Progenitor cell of endocrine pancreas (in vitro differentiated cells): ENCODE data around the gene RERE. TPM values are rescaled to one million over a fixed set of nuclear protein-coding genes. Genes with fewer than 3 reads are reported as not detected.

Source experiments
- DNase-seq: peaks from one replicate; pipeline ENCODE4 v3.0.0; 2021; ENCODE audit warnings: low spot score; ENCODE audit not compliant: unreplicated experiment
- H3K27ac Mint-ChIP-seq: 2 replicates; pipeline ENCODE4 v1.8.0; 2021; ENCODE audit warnings: mild to moderate bottlenecking, moderate library complexity, mixed read lengths
- H3K27me3 Mint-ChIP-seq: 2 replicates; pipeline ENCODE4 v1.8.0; 2021; ENCODE audit warnings: mixed read lengths
- H3K36me3 Mint-ChIP-seq: 2 replicates; pipeline ENCODE4 v1.8.0; 2022; ENCODE audit warnings: mixed read lengths; ENCODE audit not compliant: insufficient read depth
- H3K4me1 Mint-ChIP-seq: 2 replicates; pipeline ENCODE4 v1.8.0; 2021; ENCODE audit warnings: low read depth, mixed read lengths
- H3K4me3 Mint-ChIP-seq: 2 replicates; pipeline ENCODE4 v1.8.0; 2021; ENCODE audit warnings: low read depth, mild to moderate bottlenecking, moderate library complexity, mixed read lengths
- H3K9me3 Mint-ChIP-seq: 2 replicates; pipeline ENCODE4 v1.8.0; 2021; ENCODE audit warnings: low read depth, mixed read lengths
- total RNA-seq: library from RNA; stranded (reverse); gene quantifications from 2 replicates; pipeline ENCODE4 v1.2.1, GENCODE V29; 2021
- TF ChIP-seq, protein P1 (sequence below): fragments of 200-600 bp; sonication (generic); IDR thresholded peaks from one replicate; pipeline ENCODE4 v1.5.0; 2021; ENCODE audit warnings: antibody characterized with exemption, mild to moderate bottlenecking; ENCODE audit not compliant: unreplicated experiment

The RERE gene
- total RNA-seq, 1 donor from 2014 or later, result 329 TPM

DNA sequence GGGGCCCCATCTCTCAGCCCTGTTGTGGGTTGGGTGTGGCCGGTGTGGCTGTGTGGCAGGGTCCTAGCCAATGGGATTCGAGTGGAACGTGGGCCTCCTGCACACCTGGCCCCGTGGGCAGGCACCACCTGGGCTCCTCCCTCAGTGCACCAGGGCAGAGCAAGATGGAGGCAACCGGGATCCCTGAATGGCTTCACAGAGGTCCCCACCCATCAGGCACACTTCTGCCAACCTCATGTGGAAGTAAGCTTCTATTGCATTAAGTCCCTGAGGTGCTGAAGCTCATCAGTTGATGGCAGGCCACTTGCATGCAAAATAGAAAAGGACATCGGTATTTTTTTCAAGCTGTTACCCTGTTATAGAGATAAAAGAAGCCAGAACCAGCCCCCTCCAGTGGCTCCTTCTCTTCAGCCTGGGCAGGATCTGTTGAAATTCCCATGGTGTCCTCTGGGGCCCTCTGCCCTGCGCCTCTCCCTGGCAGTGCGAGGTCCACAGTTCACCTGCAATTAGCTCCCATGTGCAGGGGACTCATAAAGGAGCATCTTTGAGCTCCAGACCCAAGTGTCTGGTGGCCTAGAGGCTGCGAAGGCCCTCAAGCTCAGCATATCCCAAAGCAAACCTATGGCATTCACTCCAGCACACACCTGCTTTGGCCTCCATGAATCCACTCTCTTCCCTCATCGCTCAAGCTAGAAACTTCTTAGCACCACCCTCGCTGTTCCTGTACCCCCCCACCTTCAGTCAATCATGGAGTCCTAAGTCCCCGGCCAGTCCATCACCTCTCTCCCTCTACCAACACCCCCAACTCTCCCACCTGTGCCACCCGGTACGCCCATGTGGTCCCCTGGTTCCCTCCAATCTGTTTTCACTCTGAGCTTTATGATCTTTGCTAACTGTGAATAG, 501.6 kb downstream of the RERE start:
- Mint-ChIP-seq H3K4me1 (peaks cover 33% of the 10 kb centered on the region), H3K9me3 (no peaks in the 10 kb centered on the region), H3K4me3 (no peak overlapping the region), H3K36me3 (no peaks in the 10 kb centered on the region), H3K27me3 (peaks cover 40% of the 10 kb centered on the region), H3K27ac (no peak overlapping the region)
- DNase-seq, result no peak
- TF ChIP-seq, protein P1, sequence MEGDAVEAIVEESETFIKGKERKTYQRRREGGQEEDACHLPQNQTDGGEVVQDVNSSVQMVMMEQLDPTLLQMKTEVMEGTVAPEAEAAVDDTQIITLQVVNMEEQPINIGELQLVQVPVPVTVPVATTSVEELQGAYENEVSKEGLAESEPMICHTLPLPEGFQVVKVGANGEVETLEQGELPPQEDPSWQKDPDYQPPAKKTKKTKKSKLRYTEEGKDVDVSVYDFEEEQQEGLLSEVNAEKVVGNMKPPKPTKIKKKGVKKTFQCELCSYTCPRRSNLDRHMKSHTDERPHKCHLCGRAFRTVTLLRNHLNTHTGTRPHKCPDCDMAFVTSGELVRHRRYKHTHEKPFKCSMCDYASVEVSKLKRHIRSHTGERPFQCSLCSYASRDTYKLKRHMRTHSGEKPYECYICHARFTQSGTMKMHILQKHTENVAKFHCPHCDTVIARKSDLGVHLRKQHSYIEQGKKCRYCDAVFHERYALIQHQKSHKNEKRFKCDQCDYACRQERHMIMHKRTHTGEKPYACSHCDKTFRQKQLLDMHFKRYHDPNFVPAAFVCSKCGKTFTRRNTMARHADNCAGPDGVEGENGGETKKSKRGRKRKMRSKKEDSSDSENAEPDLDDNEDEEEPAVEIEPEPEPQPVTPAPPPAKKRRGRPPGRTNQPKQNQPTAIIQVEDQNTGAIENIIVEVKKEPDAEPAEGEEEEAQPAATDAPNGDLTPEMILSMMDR, result no peak

DNA sequence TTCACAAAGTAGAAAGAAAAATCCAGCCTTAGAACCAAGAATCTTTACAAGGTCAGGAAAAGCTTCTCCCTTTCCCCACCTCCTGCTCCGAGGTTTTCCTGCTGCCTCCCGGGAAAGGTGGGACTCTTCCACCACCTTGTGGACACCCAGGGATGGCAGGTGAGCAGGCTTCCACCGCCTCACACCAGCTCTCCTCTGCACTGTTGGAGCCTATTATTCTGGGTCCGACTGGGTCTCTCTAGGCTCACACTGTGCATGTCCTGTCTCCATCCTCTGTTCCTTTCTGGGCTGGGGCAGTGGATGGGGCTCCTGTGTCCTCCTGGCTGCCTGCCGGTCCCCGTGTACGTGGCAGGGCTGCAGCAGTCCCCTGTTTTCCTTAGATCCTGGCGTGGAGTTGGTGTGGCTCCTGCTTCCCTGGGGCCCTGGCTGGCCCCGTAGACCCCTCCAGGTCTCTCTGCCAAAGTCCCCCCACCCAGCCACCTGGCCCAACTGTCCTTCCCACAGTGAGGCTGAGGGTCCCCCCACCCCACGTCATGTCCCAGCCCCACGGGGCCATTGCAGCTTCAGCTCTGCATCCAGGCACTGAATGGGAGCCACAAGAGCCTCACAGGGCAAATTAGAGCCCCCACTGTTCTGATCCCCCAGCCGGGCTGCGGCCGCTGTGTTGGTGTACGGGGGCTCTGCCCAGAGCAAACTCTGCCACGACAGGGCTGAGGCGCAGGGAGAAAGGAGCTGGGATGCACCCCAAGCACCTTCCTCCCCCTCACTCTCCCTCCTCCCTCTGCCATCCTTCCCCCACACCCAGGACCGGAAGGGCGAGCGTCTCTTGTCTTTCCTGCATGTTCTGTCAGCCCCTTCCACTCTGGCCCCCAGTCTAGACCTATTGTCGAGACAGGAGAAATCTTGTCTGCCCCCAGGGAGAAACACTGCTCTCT, 502.8 kb downstream of the RERE start:
- Mint-ChIP-seq H3K36me3 (no peaks in the 10 kb centered on the region), H3K27ac (no peak overlapping the region), H3K4me1 (peaks cover 33% of the 10 kb centered on the region), H3K27me3 (peaks cover 33% of the 10 kb centered on the region), H3K9me3 (no peaks in the 10 kb centered on the region), H3K4me3 (no peak overlapping the region)
- DNase-seq, result peak; percentile 78
- TF ChIP-seq, protein P1, result peak; percentile 97

DNA sequence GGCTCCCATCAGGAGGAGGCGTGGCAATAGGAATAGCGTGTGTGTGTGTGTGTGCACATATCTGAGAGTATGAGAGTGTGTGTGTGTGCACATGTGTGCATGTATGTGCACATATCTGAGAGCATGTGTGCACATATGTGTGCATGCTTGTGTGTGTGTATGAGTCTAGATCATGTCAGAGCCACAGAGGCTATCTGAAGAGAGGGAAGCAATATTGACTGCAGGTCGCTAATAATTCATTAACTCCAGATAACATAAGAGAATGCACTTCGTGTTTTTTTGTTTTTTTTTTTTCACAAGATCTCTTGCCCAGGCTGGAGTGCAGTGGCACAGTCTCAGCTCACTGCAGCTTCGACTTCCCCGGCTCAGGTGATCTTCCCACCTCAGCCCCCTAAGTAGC, 504.2 kb downstream of the RERE start:
- no peak overlapping the region for H3K27ac Mint-ChIP-seq
- peaks cover 29% of the 10 kb centered on the region for H3K4me1 Mint-ChIP-seq
- peaks cover 23% of the 10 kb centered on the region for H3K27me3 Mint-ChIP-seq
- TF ChIP-seq, protein P1, result no peak
- H3K4me3 Mint-ChIP-seq, result no peak overlapping the region
- H3K9me3 Mint-ChIP-seq, result no peaks in the 10 kb centered on the region
- no peak for DNase-seq
- H3K36me3 Mint-ChIP-seq, result no peaks in the 10 kb centered on the region

DNA sequence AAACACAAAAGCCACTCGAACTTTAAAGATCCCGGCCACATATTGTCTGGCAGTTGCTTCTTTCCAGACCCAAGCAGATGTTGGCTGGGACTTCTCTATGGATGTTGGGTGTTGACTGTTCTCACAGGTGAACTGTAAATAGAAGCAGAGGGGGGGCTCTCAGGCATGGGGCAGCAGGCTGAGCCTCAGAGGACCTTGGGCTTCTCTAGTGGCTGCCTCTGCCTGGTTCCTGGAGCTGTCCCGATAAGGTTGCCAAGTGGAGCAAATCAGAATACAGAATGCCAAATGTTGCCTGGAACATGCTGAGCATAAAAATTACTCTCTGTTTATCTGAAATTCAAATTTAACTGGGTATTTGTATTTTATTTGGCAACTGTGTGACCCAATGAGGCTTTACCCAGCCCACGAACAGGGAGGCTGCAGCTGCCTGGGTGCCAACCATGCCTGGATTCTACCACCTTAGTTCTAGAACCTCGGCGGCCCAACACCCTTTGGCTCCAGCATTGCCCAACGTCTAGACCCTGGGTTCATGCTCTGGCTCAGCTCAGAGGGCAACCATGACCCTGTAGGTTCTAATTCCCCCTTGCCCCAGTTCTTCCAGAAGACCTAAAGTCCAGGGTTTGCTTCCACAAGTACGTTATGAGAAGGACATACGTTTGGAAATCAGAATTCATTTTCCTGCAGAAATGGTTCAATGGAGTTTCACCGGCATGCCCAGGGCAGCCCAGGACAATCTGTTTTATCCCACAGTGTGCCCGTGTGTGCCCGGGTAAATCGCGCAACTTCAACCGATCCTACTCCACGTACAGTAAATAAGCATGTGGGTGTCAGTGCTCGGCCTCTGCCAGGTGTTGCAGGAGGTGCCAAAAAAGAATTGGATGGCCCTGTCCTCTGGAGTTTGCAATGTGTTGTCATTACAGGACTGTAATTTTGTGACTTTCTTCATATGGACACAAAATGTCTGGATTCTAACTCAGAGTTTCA, 504.9 kb downstream of the RERE start:
- peaks cover 28% of the 10 kb centered on the region for H3K4me1 Mint-ChIP-seq
- no peaks in the 10 kb centered on the region for H3K9me3 Mint-ChIP-seq
- H3K27me3 Mint-ChIP-seq, result peaks cover 21% of the 10 kb centered on the region
- H3K27ac Mint-ChIP-seq, result peak overlapping the region; percentile 56
- no peak for DNase-seq
- H3K4me3 Mint-ChIP-seq, result no peak overlapping the region
- TF ChIP-seq, protein P1, result no peak
- H3K36me3 Mint-ChIP-seq, result no peaks in the 10 kb centered on the region
